Stimulated activated CD8-positive, alpha-beta memory T cell treated with anti-CD3 and anti-CD28 coated beads, Interleukin-4, amount 100 ng/mL, for 4 hours (primary cell): ENCODE results near the gene APRT.
"Not testable (repeated sequence)": the region's sequence is repeated elsewhere in the genome, so short reads cannot be mapped to it uniquely, and the experiment has no call there.

ENCODE experiments used
- DNase-seq, 2 donors: peaks; one replicate each; pipeline ENCODE4 v3.0.0-alpha.2; 2020; ENCODE audit warnings: low read depth in 2 of 2, low spot score in 1 of 2

The APRT gene

DNA sequence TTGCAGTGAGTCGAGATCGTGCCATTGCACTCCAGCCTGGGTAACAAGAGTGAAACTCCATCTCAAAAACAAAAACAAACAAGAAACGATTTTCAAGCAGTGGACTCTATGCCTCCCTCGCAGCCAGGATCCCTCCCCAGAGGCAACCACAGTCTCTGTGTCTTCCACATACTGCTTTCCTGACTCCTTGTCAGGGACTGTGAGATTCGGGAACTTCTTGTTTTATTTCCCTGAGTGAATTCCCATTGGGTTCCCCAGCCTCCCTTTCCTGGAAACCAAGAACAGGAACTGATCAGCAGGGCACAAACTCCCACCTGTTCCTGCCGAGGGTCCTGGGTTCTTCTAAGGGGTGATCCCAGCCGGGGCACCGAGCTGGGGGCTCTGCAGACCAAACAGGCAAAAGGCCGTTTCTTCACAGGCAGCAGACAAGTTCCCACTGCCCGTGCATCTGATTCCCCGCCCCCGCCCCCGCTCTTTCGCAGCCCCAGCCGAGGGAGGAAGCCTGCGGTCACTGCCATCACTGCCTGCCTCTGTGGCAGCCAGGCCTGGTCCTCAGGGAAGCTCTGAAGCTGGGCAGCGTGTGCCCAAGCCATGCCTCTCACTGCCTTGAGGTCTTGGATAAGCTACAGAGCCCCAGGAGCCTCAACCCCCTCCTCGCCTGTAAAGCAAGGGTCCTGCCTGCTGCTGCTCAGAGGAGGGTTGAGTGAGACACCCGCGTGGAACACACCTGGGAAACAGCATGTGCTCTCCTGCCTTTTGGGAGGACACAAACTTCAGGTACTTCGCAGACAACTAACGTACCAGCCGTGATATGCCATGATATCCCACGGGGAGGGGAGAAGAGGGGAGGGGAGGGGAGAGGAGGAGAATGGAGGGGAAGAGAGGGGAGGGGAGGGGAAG, 21.2 kb downstream of the APRT start:
- DNase-seq = no peak

DNA sequence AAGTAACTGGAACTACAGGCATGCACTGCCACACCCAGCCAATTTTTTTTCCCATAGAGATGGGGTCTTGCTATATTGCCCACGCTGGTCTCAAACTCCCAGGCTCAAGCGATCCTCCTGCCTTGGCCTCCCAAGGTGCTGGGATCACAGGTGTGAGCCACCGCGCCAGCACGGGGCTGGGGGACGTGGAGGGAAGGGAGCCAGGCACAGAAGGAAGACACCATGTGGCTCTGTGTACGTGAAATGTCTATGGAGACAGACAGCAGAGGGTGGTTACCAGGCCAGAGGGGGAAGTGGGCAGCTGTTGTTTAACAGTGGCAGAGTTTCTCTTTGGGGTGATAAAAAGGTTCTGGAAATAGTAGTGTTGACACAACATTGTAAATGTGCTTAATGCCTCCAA, 22.1 kb downstream of the APRT start:
- no peak for DNase-seq

GRCh38 chr16:88788749-88789148, 23.0 kb downstream of the APRT start:
- DNase-seq = not testable (repeated sequence)

GRCh38 chr16:88787579-88788314, 24.0 kb downstream of the APRT start:
- no peak for DNase-seq

DNA sequence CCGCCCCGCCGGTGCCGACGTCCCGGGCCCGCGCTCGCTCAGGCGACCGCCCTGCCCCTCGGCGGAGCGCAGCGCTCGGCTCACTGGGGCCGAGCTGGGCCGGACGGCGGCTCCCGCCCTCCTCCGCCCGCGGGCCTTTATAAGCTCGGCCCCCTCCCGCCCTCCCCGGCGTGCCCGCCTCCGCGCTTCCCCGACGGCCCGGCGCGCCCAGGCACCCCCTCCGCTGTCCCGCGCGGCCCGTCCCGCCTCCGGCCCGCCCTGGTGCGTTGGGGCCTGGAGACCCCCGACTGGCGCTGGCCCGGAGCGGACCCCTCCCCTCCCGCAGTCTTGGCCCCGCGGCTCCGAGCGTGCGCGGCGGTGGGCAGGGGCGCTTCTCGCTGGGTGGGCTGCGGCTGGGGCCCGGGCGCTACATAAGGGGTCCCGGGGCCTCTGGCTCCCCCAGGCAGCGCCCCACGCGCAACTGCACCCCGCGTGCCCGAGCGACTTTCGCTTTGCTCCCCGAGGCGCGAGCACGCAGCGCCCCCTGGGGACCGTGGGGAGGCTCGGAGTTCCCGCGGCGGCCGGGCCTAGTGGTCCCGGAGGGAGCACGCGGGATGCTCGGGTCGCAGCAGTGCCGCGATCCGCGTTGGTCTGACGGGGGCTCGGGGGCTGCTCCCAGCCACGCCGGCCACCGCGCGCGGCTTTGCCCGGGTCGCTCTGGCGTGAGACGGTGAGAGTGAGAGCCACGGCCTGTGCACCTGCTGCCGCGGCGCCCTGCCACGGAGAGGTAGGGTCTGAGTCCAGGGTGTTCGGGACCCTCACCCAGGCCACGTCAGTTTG, 26.4 kb downstream of the APRT start, which contains the start of gene PIEZO1:
TSS of gene PIEZO1 (minus strand) at position 115 of the 819 bp plus-strand sequence. CDS start 256 bp downstream, outside the sequence.
- peak; percentile 69 to 74 for DNase-seq

GRCh38 chr16:88784856-88785105, 26.9 kb downstream of the APRT start:
- no peak for DNase-seq

DNA sequence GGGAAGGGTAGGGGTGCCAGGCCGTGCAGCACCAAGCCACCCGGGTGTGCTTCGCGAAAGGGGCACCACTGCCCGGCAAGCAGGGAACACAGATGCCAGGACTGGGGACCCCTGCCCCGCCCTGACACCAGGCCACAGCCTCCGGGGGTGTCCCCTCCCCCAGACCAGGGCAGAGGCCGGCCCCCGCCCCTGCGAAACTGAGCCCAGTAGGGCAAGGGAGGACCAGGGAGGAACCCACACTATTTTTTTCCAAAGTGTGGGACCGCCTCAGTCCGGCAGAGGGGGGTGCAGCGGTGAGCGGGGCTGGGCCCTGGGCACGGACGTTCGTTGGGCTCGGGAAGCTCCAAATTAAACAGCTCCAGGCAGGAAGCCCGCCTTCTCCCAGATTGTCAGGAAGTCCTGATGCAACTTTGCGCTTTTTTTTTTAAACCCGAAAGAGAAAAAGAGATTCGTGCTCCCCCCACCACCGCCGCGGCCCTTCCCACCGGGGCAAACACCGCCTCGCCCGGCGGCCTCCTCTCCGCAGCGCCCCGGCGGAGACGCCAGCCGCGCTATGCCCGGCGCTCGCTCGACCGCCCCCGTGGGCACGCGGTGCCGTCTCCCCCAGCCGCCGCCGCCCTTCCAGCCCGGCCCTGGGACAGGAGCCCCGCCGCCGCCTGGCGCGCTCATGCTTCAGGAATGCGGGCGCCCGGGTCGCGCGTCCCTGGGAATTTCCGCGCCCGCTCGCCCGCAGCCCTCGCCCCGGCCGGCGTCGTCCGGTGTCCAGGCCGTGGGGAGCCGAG, 27.5 kb downstream of the APRT start:
- no peak for DNase-seq

DNA sequence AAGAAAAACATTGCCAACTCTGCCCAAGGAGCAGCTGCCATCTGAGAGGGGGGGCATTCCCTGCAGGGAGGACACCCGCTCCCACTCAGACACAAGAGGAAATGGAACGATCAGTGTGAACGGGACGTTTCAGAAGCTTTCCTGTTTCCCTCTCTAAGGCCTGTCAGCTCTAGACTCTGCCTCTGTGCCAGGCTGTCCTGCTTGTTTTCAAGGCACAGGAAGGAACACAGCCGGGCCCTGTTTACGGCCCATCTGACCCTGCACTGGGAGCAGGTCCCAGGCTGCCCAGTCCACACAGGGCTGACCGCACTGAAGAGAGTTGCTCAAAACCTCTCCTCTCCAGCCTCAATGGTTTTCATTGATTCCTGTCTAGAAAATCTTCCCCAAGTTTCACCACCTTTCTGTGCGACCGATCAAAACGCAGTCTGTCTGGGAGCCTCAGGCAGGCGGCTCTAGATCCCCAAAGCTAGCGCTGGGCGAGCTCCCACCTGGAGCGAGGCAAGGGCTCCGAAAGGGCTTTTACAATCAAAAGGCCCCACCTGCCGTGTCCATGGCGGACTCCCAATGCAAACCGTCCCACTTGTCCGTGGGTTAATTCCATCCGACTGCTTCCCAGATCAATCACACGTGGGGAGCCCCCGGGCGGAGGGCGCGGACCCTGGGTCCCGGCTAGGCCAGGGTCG, 28.2 kb downstream of the APRT start:
- DNase-seq = no peak

- DNase-seq = peak; percentile 47 to 50
These were observed 29.0 kb downstream of the APRT start for GRCh38 chr16:88782454-88783390.

DNA sequence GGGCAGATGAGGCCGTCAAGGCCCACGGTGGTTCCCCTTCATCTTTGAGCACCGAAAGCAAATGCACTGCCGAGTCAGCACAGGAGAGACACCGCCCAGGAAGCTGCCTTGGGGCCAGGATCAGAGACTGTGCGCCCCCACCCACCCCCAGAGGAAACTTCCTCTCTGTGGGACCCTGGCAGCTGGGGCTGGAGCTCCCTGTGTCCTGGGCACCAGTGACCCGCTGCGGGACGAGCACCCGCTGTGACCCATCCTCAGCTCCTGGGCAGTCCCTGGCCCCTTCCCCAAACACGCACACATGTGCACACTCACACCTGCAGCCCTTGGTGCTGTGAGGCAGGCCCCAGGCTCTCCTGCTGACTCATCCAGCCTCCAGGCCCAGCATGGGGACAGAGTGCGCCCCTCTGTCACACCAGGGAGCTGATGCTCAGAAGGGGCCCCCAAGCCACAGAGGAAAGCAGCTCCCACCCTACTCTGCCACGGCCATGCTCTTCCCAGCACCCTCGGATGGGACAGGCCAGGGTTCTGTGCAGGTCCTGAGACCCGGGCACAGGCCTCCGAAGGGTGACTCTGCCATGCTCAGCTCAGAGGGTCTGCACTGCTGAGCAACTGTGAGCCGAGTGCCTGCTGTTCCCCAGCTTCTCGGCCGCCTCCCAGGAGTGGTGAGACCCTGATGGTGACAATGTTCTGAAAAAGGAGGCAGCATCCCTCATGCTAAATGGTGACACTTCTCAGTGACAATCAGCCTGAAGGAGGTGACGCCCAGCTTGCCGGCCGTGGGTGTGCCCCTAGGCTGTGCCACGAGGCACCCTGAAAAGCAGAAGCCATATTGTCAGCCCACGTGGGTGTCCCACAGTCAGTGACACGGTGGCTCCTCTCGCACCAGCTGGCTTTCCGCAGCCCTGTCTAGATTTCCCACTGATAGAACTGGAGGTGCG, 30.3 kb downstream of the APRT start:
- peak in 1 of 2 donors; percentile 52 for DNase-seq

GRCh38 chr16:88780142-88781062, 31.3 kb downstream of the APRT start:
- no peak for DNase-seq

DNA sequence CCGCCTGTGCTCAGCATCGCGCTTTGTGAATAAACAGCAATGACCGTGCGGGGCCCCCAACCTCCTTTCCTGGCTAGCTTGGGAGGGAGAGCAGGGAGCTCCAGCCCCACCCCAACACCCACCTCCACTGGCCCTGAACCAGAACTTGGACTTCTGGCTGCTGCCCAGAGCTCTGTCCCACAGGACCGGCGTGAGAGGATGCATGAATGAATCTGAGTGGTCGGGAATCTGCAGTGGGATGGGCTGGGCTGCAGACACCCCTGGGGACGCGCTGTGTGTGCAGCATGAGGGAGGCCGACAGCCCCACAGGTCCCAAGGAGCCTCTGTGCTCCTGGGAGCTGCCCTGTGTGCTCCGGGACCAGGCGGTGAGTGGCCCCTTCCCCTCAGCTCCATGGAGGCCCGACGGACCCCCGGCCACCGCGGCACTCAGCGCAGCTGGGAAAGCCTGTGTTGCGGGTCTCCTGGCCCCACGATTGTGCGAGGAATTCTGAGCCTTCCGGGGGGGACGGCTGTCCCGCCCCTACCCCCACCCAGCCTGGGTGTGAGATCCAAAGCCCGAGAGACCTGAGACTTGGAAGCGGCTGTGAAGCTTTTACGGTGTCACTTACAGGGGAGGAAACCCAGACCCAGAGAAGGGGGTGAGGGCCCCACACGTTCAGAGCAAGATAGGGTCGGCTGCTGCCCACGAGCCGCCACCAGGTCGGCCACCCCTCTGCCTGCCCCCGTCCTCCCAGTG, 32.2 kb downstream of the APRT start:
- no peak for DNase-seq

DNA sequence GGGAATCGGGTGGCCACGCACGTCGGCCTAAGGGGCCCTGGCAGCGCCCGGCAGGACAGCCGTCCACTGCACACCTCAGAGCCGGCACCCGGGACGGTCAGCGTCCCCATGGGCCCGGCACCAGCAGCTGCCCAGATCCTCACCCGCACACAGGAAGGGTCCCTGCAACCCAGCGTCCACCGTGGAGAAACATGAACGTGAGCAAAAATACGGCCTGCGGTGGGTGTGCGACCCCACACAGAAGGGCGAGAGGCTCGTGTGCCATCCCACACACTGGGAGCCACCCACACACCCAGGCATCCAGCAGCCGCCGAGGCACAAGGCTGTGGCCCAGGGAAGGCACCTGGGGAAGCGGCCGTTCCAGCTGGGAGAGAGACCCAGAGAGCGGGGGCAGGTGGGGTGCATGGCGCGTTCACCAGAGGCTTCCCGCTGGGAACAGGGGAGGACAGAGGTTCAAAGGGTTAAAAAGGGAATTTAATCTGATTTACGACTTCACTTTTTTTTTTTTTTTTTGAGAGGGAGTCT, 33.1 kb downstream of the APRT start:
- DNase-seq = no peak

GRCh38 chr16:88778271-88778525, 33.5 kb downstream of the APRT start:
- DNase-seq = no peak

- DNase-seq = no peak
These were observed 34.1 kb downstream of the APRT start for GRCh38 chr16:88777471-88778270.

DNA sequence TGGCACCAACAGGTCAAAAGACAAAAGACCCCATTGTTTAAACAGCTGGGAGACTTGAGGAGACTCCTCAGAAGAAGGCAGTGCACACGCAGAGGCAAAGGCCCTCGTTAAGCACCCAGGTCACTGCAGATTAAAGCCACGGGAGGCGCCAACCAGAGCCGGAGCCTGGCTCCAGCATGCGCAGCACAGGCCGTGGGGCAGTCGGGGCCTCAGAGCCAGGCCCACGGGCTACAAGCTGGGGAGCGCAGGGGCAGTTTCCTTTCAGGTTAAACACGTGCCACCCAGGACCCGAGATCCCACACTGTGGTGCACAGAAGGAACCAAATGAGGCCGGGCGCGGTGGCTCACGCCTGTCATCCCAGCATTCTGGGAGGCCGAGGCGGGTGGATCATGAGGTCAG, 35.9 kb downstream of the APRT start:
- no peak for DNase-seq
